Nephron (organoid): ENCODE results near the gene SLC13A4.

Experiments used
- H3K27ac Mint-ChIP-seq, 3 experiments: 2 replicates each; pipeline ENCODE4 v1.8.0; 2020; ENCODE audit warnings: mixed read lengths in 3 of 3, mild to moderate bottlenecking in 2 of 3, moderate library complexity in 1 of 3
- H3K27me3 Mint-ChIP-seq: 2 replicates; pipeline ENCODE4 v1.8.0; 2021; ENCODE audit warnings: low read depth, mild to moderate bottlenecking, moderate library complexity, mixed read lengths
- H3K36me3 Mint-ChIP-seq: 2 replicates; pipeline ENCODE4 v1.8.0; 2020; ENCODE audit warnings: low read depth, mixed read lengths
- H3K4me1 Mint-ChIP-seq: 2 replicates; pipeline ENCODE4 v1.8.0; 2020; ENCODE audit warnings: mixed read lengths
- H3K4me3 Mint-ChIP-seq, 3 experiments: 2 replicates each; pipeline ENCODE4 v1.8.0; 2020; ENCODE audit warnings: mild to moderate bottlenecking in 3 of 3, mixed read lengths in 3 of 3, moderate library complexity in 2 of 3
- H3K9me3 Mint-ChIP-seq: 2 replicates; pipeline ENCODE4 v1.8.0; 2020; ENCODE audit warnings: mixed read lengths
- TF ChIP-seq, protein P1 (sequence below), 3 experiments: fragments of 200-600 bp; sonication (generic); IDR thresholded peaks; one replicate each; pipeline ENCODE4 v1.5.0; 2021; ENCODE audit warnings: antibody characterized with exemption in 3 of 3; ENCODE audit not compliant: unreplicated experiment in 3 of 3

SLC13A4 gene

DNA sequence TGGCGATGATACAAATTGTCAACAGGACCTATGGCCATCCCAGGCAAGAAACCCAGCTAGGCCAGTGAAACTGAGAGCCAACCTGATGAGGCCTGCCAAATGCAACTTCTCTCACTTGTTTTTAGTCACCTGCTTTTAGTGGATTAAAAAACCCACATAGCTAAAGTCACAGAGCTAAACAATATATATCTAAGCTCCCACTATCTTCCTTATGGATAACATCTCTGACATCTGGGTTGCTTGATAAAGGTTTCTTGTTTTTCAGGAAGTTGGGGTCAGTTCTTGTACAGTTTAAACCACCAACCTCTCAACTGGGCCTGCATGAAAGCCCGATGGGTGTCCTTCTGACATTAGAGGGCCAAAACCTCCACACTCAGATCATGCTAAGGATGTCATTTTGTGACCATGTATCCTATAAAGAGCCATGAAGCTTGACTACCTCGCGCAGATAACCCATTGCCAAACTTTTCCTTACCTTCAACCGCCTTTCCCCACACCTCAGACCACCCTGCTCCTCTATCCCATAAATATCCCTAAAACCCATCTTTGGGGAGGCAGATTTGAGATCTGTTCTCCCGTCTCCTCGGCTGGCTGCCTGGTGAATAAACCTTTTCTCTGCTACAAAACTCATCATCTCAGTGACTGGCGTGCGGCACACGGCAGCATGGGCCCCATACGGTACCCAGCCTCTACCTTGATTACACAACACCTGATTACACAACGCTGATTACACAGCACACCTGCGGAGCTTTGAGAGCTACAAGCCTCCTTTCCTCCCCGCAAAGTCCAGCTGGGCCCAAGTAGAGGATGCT lies 66.5 kb downstream of the SLC13A4 start:
- H3K36me3 Mint-ChIP-seq = peaks cover 5% of the 10 kb centered on the region
- no peaks in the 10 kb centered on the region for H3K9me3 Mint-ChIP-seq
- TF ChIP-seq, protein P1, sequence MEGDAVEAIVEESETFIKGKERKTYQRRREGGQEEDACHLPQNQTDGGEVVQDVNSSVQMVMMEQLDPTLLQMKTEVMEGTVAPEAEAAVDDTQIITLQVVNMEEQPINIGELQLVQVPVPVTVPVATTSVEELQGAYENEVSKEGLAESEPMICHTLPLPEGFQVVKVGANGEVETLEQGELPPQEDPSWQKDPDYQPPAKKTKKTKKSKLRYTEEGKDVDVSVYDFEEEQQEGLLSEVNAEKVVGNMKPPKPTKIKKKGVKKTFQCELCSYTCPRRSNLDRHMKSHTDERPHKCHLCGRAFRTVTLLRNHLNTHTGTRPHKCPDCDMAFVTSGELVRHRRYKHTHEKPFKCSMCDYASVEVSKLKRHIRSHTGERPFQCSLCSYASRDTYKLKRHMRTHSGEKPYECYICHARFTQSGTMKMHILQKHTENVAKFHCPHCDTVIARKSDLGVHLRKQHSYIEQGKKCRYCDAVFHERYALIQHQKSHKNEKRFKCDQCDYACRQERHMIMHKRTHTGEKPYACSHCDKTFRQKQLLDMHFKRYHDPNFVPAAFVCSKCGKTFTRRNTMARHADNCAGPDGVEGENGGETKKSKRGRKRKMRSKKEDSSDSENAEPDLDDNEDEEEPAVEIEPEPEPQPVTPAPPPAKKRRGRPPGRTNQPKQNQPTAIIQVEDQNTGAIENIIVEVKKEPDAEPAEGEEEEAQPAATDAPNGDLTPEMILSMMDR (IDR thresholded peaks at IDR 0.05; ENCODE audit: unreplicated experiment in 3 of 3) = no peak
- no peaks in the 10 kb centered on the region for H3K27me3 Mint-ChIP-seq
- H3K4me1 Mint-ChIP-seq = peaks cover 21% of the 10 kb centered on the region
- peak overlapping the region; percentile 95 to 98 (median 96) for H3K4me3 Mint-ChIP-seq
- peak overlapping the region; percentile 94 to 99 (median 98) for H3K27ac Mint-ChIP-seq

DNA sequence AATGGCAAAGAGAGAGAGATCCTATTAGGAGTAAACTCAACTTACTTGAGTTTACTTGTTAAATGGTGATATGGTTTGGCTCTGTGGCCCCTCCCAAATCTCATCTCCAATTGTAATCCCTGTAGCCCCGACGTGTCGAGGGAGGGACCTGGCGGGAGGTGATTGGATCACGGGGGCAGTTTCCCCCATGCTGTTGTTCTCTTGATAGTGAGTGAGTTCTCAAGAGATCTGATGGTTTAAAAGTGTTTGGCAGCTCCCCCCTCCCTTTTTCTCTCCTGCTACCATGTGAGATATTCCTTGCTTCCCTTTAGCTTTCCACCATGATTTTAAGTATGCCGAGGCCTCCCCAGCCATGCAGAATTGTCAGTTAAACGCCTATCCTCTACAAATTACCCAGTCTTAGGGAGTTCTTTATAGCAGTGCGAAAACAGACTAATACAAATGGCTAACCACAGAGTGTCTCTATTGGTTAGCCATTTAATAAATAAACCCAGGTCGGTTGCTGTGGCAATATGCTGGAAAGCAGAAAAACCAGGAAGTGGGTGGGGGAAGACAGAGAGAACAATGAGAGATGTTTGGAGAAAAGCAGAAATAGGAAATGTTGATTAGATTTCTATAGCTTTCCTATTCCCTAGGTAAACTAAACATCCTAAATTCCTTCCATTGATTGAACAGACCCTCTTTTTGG lies 68.7 kb downstream of the SLC13A4 start:
- H3K27ac Mint-ChIP-seq = peak overlapping the region; percentile 95 to 99 (median 98)
- no peaks in the 10 kb centered on the region for H3K9me3 Mint-ChIP-seq
- peak overlapping the region in 1 of 3 experiments; percentile 52 for H3K4me3 Mint-ChIP-seq
- H3K27me3 Mint-ChIP-seq = no peaks in the 10 kb centered on the region
- H3K36me3 Mint-ChIP-seq = no peaks in the 10 kb centered on the region
- TF ChIP-seq, protein P1 (IDR thresholded peaks at IDR 0.05; ENCODE audit: unreplicated experiment in 3 of 3) = no peak
- peaks cover 22% of the 10 kb centered on the region for H3K4me1 Mint-ChIP-seq

GRCh38 chr7:135658564-135658963 lies 69.4 kb downstream of the SLC13A4 start:
- Mint-ChIP-seq H3K36me3 (no peaks in the 10 kb centered on the region), H3K27ac (peak overlapping the region in 2 of 3 experiments; percentile 98 to 99), H3K27me3 (no peaks in the 10 kb centered on the region), H3K4me3 (no peak overlapping the region), H3K4me1 (peaks cover 22% of the 10 kb centered on the region), H3K9me3 (no peaks in the 10 kb centered on the region)
- TF ChIP-seq, protein P1 (IDR thresholded peaks at IDR 0.05; ENCODE audit: unreplicated experiment in 3 of 3) = no peak

- no peaks in the 10 kb centered on the region for H3K27me3 Mint-ChIP-seq
- no peak overlapping the region for H3K4me3 Mint-ChIP-seq
- H3K27ac Mint-ChIP-seq = peak overlapping the region; percentile 20 to 89 (median 70)
- H3K9me3 Mint-ChIP-seq = no peaks in the 10 kb centered on the region
- H3K4me1 Mint-ChIP-seq = peaks cover 18% of the 10 kb centered on the region
- TF ChIP-seq, protein P1 (IDR thresholded peaks at IDR 0.05; ENCODE audit: unreplicated experiment in 3 of 3) = no peak
- peaks cover 6% of the 10 kb centered on the region for H3K36me3 Mint-ChIP-seq
Measured at GRCh38 chr7:135653340-135654080, 74.5 kb downstream of the SLC13A4 start.

GRCh38 chr7:135650831-135651573 lies 77.0 kb downstream of the SLC13A4 start:
- TF ChIP-seq, protein P1 (IDR thresholded peaks at IDR 0.05; ENCODE audit: unreplicated experiment in 3 of 3) = no peak
- peaks cover 14% of the 10 kb centered on the region for H3K36me3 Mint-ChIP-seq
- H3K27me3 Mint-ChIP-seq = no peaks in the 10 kb centered on the region
- no peaks in the 10 kb centered on the region for H3K9me3 Mint-ChIP-seq
- H3K27ac Mint-ChIP-seq = peak overlapping the region; percentile 44 to 75 (median 57)
- peaks cover 14% of the 10 kb centered on the region for H3K4me1 Mint-ChIP-seq
- H3K4me3 Mint-ChIP-seq = no peak overlapping the region
